GM18526 (cell line): ENCODE data around the gene TICAM2.

Experiments
- POLR2A ChIP-seq: IDR thresholded peaks from 3 replicates; pipeline ENCODE4 v1.6.1; 2011; ENCODE audit not compliant: insufficient read length; ENCODE audit errors: extremely low read depth

Gene TICAM2

GRCh38 chr5:115601701-115602590, at the start of gene TICAM2:
TSS of gene TICAM2 (minus strand) at chr5:115602479. CDS start at chr5:115581256, 21,223 bp downstream.
- peak; percentile 69 for TF ChIP-seq POLR2A

- no peak for TF ChIP-seq POLR2A
Measured at GRCh38 chr5:115649541-115649940, 47.3 kb upstream of the TICAM2 start.

- no peak for TF ChIP-seq POLR2A
Measured at GRCh38 chr5:115648056-115648455, 45.8 kb upstream of the TICAM2 start.

- TF ChIP-seq POLR2A = no peak
Measured at GRCh38 chr5:115644046-115644445, 41.8 kb upstream of the TICAM2 start.

- TF ChIP-seq POLR2A = no peak
Measured at GRCh38 chr5:115641948-115642347, 39.7 kb upstream of the TICAM2 start.

GRCh38 chr5:115640274-115640673, 38.0 kb upstream of the TICAM2 start:
- no peak for TF ChIP-seq POLR2A

- TF ChIP-seq POLR2A = no peak
Measured at GRCh38 chr5:115639377-115639776, 37.1 kb upstream of the TICAM2 start.

GRCh38 chr5:115637507-115637906, 35.2 kb upstream of the TICAM2 start:
- no peak for TF ChIP-seq POLR2A

- no peak for TF ChIP-seq POLR2A
Measured at GRCh38 chr5:115636008-115636407, 33.7 kb upstream of the TICAM2 start.

- no peak for TF ChIP-seq POLR2A
Measured at GRCh38 chr5:115634343-115635132, 32.3 kb upstream of the TICAM2 start.

- no peak for TF ChIP-seq POLR2A
Measured at GRCh38 chr5:115629903-115630302, 27.6 kb upstream of the TICAM2 start.

GRCh38 chr5:115627295-115627865, 25.1 kb upstream of the TICAM2 start:
- no peak for TF ChIP-seq POLR2A

GRCh38 chr5:115626445-115626823, 24.2 kb upstream of the TICAM2 start:
- no peak for TF ChIP-seq POLR2A

- peak; percentile 60 for TF ChIP-seq POLR2A
Measured at GRCh38 chr5:115625579-115626444, 23.5 kb upstream of the TICAM2 start, which contains the start of gene TMED7. TSS of gene TMED7 (minus strand) at chr5:115626036. CDS start at chr5:115625792, 244 bp downstream.

GRCh38 chr5:115624994-115625393, 22.7 kb upstream of the TICAM2 start:
- no peak for TF ChIP-seq POLR2A
